Gastrocnemius medialis (tissue), 4 donors: ENCODE data around the gene ATP10A. TPM values are rescaled to one million over a fixed set of nuclear protein-coding genes. Genes with fewer than 3 reads are reported as not detected.

ENCODE experiments used
- ATAC-seq, 2 donors: fragments of 150-250 bp; one replicate each; pipeline ENCODE4 v1.9.1; 2016
- DNase-seq, 2 donors: peaks; one replicate each; pipeline ENCODE4 v3.0.0-alpha.2; 2019
- H3K27ac ChIP-seq, 4 donors: fragments of 200-600 bp; sonication (generic); 1 replicate in 1 of 4; 2 replicates in 3 of 4; pipeline ENCODE4 v1.5.1; 2016 to 2018; ENCODE audit warnings: mild to moderate bottlenecking in 2 of 4, moderate library complexity in 1 of 4
- H3K27me3 ChIP-seq, 3 donors: fragments of 200-600 bp; sonication (generic) in 2 of 3; 1 replicate in 1 of 3; 2 replicates in 2 of 3; pipeline versions ENCODE4 v1.5.1 to v1.6.0; 2016 to 2019; ENCODE audit warnings: mild to moderate bottlenecking in 1 of 3, moderate library complexity in 1 of 3
- H3K36me3 ChIP-seq, 2 donors: fragments of 200-600 bp; sonication (generic) in 1 of 2; one replicate each; pipeline ENCODE4 v1.5.1; 2017 to 2018
- H3K4me1 ChIP-seq, 2 donors: fragments of 200-600 bp; sonication (generic) in 1 of 2; one replicate each; pipeline ENCODE4 v1.5.1; 2016 to 2017; ENCODE audit warnings: mild to moderate bottlenecking in 2 of 2
- H3K4me3 ChIP-seq, 4 donors: fragments of 200-600 bp; sonication (generic) in 3 of 4; 1 replicate in 1 of 4; 2 replicates in 3 of 4; pipeline ENCODE4 v1.5.1; 2016 to 2019; ENCODE audit warnings: mild to moderate bottlenecking in 2 of 4
- H3K9me3 ChIP-seq, 3 donors: fragments of 200-600 bp; sonication (generic) in 2 of 3; 1 replicate in 1 of 3; 2 replicates in 2 of 3; pipeline ENCODE4 v1.5.1; 2016 to 2019
- POLR2A ChIP-seq, 2 donors: fragments of 450-650 bp; IDR thresholded peaks; one replicate each; pipeline ENCODE4 v1.6.1; 2017; ENCODE audit warnings: antibody characterized with exemption in 2 of 2, mild to moderate bottlenecking in 2 of 2, moderate library complexity in 2 of 2
- in situ Hi-C, 4 donors: fragments of 200-750 bp; cut with MboI; loops; one replicate each; pipeline versions ENCODE4 v1.15.0 to v1.8.0; 2017; ENCODE audit warnings: low sequenced_read_pairs in 4 of 4
- intact Hi-C: fragments of 100-400 bp; cut with DNase I; formaldehyde crosslinking; loops from one replicate; pipeline ENCODE4 v1.15.1; 2023; ENCODE audit warnings: low total_unique reads
- total RNA-seq, 4 donors: library from RNA; depleted of rRNA; stranded (reverse); fragments of >200 nt; gene quantifications; one replicate each; pipeline versions ENCODE4 v1.1.0 to v1.2.3, GENCODE V29; 2016
- TF ChIP-seq, protein P1 (sequence below), 5 experiments: fragments of 450-650 bp in 3 of 5; fragments of 200-600 bp in 2 of 5; sonication (generic) in 2 of 5; IDR thresholded peaks in 4 of 5; conservative IDR thresholded peaks in 1 of 5; 1 replicate in 4 of 5; 2 replicates in 1 of 5; pipeline ENCODE4 v1.5.1; 2016 to 2019; ENCODE audit warnings: antibody characterized with exemption in 5 of 5, mild to moderate bottlenecking in 3 of 5, moderate library complexity in 3 of 5

Gene ATP10A
- total RNA-seq, 4 donors from 2014 or later: 0.36 to 0.56 (median 0.47) TPM

GRCh38 chr15:25799906-25800700 is 63.0 kb downstream of the ATP10A start:
- intact Hi-C loops: no loop called here
- no peaks in the 10 kb centered on the region for H3K9me3 ChIP-seq

DNA sequence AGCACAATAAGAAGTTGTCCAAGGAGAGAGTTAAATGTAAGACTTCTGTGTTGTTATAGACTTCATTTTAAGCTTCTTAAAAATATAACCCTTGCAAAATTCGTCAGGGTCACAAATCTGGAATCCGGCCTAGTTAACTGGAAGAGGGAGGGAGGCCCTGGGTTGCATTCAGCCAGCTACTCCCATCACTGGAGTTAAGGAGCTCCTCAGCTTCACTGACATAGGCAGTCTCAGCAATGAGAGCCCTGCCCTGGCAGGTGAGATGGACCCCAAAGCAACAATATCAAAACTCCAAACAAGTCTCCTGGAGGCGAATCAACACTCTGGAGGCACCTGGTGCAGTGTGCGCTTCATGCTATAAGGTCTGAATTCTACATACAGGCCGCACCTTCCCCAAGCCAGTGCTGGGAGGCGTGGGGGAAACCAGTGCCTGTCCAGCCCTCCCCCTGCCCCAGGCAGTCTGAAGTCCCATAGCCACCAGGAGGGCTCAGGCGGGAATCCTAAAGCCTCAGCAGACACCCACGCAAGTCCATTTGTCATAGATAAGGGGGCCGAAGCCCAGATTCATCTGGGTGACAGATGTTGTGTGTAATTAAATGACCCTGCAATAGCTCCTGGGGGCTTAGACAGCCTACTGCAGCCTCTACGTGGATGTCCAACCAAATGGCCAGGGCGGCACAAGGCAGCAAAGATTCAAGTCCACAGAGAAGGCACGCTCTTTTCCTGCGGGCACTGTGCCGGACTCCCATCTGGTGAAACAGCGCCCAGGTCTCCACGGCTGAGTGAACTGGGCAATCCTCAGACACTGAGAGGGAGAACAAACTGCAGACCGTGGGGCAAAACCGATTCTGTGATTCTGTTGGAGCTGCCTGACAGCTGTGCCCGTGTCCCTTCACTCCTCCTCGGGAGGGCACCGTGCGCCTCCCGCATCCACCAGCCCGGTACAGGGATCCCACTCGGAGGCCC is 64.9 kb downstream of the ATP10A start:
- in situ Hi-C loops: no loop called here
- ATAC-seq: no peak
- Histone ChIP-seq H3K27ac (peak overlapping the region in 1 of 4 donors; percentile 37), H3K4me1 (peaks cover 0 to 8% of the 10 kb centered on the region in 2 donors), H3K9me3 (no peaks in the 10 kb centered on the region), H3K4me3 (no peak overlapping the region), H3K36me3 (no peaks in the 10 kb centered on the region), H3K27me3 (no peaks in the 10 kb centered on the region)
- intact Hi-C loops: no loop called here
- no peak for TF ChIP-seq POLR2A (IDR thresholded peaks at IDR 0.05)
- TF ChIP-seq, protein P1, sequence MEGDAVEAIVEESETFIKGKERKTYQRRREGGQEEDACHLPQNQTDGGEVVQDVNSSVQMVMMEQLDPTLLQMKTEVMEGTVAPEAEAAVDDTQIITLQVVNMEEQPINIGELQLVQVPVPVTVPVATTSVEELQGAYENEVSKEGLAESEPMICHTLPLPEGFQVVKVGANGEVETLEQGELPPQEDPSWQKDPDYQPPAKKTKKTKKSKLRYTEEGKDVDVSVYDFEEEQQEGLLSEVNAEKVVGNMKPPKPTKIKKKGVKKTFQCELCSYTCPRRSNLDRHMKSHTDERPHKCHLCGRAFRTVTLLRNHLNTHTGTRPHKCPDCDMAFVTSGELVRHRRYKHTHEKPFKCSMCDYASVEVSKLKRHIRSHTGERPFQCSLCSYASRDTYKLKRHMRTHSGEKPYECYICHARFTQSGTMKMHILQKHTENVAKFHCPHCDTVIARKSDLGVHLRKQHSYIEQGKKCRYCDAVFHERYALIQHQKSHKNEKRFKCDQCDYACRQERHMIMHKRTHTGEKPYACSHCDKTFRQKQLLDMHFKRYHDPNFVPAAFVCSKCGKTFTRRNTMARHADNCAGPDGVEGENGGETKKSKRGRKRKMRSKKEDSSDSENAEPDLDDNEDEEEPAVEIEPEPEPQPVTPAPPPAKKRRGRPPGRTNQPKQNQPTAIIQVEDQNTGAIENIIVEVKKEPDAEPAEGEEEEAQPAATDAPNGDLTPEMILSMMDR (IDR thresholded peaks at IDR 0.05 in 4 of 5, conservative IDR thresholded peaks at IDR 0.05 in 1 of 5): no peak
- DNase-seq: no peak

More at GRCh38 chr15:25799906-25800700, 63.0 kb downstream of the ATP10A start:
- TF ChIP-seq POLR2A (IDR thresholded peaks at IDR 0.05): no peak
- Histone ChIP-seq H3K36me3 (no peaks in the 10 kb centered on the region), H3K4me1 (peaks cover 0 to 8% of the 10 kb centered on the region in 2 donors), H3K27ac (no peak overlapping the region), H3K4me3 (no peak overlapping the region), H3K27me3 (no peaks in the 10 kb centered on the region)
- in situ Hi-C loops: no loop called here
- DNase-seq (no peak), ATAC-seq (no peak)

- Histone ChIP-seq H3K4me1 (peaks cover 0 to 8% of the 10 kb centered on the region in 2 donors), H3K9me3 (no peaks in the 10 kb centered on the region), H3K27ac (peak overlapping the region in 2 of 4 donors; percentile 37 to 54), H3K27me3 (no peaks in the 10 kb centered on the region), H3K4me3 (no peak overlapping the region), H3K36me3 (no peaks in the 10 kb centered on the region)
- ATAC-seq: peak in 1 of 2 donors; percentile 24
- intact Hi-C loops (no loop called here), in situ Hi-C loops (no loop called here)
- TF ChIP-seq, protein P1 (IDR thresholded peaks at IDR 0.05 in 4 of 5, conservative IDR thresholded peaks at IDR 0.05 in 1 of 5): no peak
- TF ChIP-seq POLR2A (IDR thresholded peaks at IDR 0.05): no peak
- no peak for DNase-seq
Observed at GRCh38 chr15:25797511-25797935, 65.6 kb downstream of the ATP10A start.

GRCh38 chr15:25797035-25797434 is 66.1 kb downstream of the ATP10A start:
- Histone ChIP-seq H3K27me3 (no peaks in the 10 kb centered on the region), H3K27ac (peak overlapping the region in 2 of 4 donors; percentile 37 to 54), H3K9me3 (no peaks in the 10 kb centered on the region), H3K4me3 (no peak overlapping the region), H3K36me3 (no peaks in the 10 kb centered on the region), H3K4me1 (peaks cover 0 to 8% of the 10 kb centered on the region in 2 donors)
- peak in 1 of 2 donors; percentile 27 for ATAC-seq
- no peak for DNase-seq
- TF ChIP-seq POLR2A (IDR thresholded peaks at IDR 0.05): no peak
- TF ChIP-seq, protein P1 (IDR thresholded peaks at IDR 0.05 in 4 of 5, conservative IDR thresholded peaks at IDR 0.05 in 1 of 5): no peak
- intact Hi-C loops (no loop called here), in situ Hi-C loops (no loop called here)

GRCh38 chr15:25796395-25796794 is 66.7 kb downstream of the ATP10A start:
- no peak for DNase-seq

More at GRCh38 chr15:25796395-25796794, 66.7 kb downstream of the ATP10A start:
- no peak overlapping the region for H3K4me3 ChIP-seq
- intact Hi-C loops (no loop called here), in situ Hi-C loops (no loop called here)
- no peaks in the 10 kb centered on the region for H3K36me3 ChIP-seq
- ATAC-seq: no peak
- no peaks in the 10 kb centered on the region for H3K9me3 ChIP-seq
- H3K4me1 ChIP-seq: peaks cover 0 to 8% of the 10 kb centered on the region in 2 donors
- H3K27ac ChIP-seq: no peak overlapping the region
- no peaks in the 10 kb centered on the region for H3K27me3 ChIP-seq
- TF ChIP-seq, protein P1 (IDR thresholded peaks at IDR 0.05 in 4 of 5, conservative IDR thresholded peaks at IDR 0.05 in 1 of 5): no peak
- TF ChIP-seq POLR2A (IDR thresholded peaks at IDR 0.05): no peak
